HG03175 (cell line): ENCODE results near the gene TSC22D3.
A peak's percentile ranks its signal among the peaks of the same experiment; 100 is the strongest.
"Not testable (repeated sequence)": the region's sequence is repeated elsewhere in the genome, so short reads cannot be mapped to it uniquely, and the experiment has no call there.

Experiments
- ATAC-seq: cut with Tn5 transposase; IDR thresholded peaks from one replicate; pipeline ENCODE4 v1.9.1; 2021; ENCODE audit warnings: mild to moderate bottlenecking, moderate library complexity; ENCODE audit not compliant: unreplicated experiment

The TSC22D3 gene

DNA sequence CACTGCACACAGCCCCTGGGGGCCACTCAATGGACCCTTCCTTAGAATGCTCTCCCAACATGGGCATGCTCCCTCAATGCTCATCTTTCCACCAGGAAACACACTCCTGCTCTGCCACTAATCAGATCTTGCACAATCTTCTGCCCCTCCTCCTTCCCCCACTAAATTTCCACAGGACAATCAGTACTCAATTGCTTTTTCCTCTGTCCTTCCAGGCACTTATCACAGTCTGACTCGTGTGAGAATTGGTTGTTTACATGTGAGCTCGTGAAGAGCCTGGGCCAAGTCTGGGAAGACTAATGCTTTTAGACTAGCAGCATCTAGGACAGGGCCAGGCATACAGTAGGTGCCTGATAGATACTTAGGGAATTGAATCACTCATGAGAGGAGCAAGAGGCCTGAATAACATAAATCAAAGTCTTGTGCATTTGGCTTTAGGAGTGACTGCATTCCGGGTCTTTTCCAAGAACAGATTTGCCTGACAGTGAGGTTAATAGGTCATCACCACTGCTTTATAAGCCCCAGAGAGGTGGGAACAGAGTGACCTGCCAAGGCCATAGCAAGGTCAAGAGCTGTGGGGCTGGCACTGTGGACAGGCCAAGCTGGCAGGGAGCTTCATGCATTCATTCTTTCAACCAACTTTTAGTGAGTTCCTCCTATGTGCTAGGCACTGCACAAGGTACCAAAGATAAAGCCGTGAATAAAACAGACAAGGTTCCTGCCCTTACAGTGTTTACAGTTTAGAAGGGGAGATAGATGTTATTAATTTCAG is 92.3 kb downstream of the TSC22D3 start:
- ATAC-seq = no peak

DNA sequence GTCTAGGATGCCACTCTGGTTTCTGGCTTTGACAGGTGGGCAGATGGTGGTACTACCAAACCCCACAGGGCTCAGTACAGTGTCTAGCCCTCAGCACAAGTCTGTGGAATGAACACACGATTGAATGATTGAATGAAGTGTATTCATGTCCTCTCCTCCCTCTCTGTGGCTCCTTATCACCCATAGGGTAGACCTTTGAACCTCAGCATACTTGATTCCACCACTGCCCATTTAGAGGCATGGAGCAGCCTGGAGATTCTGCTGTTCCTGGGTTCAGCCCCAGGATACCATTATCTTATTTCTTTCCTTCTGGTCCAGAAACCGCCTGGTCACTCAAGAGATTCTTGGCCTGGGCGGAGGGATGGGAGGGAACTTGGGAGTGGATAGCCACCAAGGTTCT is 93.3 kb downstream of the TSC22D3 start:
- ATAC-seq = no peak

DNA sequence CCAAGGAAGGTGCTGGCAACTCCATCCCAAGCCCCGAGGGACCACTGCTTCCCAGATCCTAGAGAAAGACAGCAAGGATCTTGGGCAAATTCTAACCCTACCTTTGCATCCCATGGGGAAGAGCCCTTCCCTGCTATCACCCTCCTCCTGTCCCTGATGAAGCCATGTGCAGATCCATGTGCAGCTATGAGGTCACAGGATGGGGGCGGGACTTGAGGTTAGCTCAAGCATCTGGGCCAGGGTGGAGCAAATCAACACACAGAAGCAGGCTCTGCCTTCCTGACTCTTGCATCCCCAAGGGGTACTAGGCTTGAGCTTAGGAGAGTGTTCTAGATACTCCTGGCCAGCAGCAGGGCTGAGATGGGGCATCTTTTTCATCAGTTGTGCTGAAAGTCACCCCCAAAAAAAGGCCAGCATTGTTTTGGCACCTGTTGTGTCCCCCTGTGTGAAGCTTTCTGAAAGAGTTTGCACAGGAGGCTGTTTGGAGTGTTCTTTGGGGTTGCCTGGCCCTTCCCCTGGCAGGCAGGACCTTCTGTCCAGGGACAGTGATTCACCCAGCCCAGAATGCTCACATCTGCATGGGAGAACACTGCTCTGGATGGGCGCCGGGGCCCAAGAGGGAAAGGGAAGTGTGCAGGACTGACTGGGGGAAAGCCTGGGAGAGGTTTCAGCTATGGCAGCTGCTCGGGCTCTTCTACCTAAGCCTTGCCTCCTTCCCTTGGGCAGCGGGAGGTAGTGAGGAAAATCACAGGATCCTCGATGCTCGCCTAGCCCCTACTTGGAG is 96.4 kb downstream of the TSC22D3 start:
- ATAC-seq = peak; percentile 18

DNA sequence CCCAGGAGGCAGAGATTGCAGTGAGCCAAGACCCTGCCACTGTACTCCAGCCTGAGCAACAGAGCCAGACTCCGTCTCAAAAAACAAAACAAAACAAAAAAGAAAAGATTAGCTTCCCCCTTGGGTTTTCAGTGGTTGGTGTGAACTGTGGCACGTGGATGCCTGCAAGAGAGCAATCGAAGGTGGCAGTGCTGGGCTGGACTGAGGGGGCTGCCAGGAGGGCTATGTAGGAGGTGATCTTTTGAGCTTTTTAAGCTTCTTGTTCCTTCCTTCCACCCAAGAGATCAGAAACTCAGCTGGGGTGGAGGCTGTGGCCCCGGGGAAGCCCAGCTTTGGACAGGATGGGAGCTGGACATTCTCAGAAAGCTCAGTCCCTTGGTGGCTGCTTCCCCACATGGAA is 97.7 kb downstream of the TSC22D3 start:
- no peak for ATAC-seq

DNA sequence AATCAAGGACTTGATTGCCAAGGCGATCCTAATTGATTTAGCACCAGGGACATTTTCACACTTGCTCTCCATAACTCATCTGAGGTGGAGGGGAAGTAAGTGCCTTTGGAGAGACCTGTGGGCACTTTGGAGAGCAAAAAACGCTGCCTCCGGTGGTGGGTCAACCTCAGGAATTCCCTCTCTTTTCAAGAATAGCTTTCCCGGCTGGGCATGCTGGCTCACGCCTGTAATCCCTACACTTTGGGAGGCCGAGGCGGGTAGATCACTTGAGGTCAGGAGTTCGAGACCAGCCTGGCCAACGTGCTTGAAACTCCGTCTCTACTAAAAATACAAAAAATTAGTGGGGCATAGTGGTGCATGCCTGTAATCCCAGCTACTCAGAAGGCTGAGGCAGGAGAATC is 98.1 kb downstream of the TSC22D3 start:
- ATAC-seq = no peak

DNA sequence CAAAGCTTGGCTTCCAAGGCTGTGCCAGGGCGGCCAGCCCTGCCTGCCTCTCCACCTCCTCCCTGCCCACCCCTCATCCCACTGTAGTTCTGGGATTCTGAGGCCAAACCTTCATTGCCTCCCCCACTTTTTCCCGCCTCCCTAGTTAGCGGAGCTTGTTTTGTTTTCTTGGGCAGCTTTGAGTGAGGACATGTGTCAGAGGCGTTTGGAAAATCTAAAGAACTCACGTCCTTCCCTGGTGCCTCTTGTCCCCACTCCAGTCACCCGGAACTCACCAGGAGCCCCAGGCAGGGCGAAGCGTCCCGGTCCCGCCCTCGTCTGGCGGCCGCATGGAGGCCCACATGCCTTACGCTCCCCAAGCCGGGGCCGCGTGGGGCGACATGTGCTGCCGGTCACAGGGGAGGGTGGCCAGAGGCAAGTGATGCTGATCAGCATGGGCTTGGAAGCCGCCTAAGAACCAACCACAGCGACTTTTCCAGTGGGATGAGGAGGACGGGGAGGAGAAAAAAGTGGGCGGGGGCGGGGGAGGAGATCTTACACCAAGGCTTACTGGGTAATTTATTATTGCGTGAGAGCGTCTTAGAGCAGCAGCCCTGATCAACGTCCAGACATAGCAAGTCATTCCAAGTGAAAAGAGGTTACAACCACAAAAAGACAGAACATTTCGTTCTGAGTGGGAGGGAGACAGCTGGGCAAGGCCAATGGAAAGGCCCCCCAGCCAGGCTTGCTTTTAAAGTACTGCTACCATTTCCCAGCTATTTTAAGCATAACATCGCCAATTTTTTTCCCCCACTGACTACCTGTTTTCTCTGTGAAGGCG is 98.8 kb downstream of the TSC22D3 start:
- ATAC-seq = no peak

DNA sequence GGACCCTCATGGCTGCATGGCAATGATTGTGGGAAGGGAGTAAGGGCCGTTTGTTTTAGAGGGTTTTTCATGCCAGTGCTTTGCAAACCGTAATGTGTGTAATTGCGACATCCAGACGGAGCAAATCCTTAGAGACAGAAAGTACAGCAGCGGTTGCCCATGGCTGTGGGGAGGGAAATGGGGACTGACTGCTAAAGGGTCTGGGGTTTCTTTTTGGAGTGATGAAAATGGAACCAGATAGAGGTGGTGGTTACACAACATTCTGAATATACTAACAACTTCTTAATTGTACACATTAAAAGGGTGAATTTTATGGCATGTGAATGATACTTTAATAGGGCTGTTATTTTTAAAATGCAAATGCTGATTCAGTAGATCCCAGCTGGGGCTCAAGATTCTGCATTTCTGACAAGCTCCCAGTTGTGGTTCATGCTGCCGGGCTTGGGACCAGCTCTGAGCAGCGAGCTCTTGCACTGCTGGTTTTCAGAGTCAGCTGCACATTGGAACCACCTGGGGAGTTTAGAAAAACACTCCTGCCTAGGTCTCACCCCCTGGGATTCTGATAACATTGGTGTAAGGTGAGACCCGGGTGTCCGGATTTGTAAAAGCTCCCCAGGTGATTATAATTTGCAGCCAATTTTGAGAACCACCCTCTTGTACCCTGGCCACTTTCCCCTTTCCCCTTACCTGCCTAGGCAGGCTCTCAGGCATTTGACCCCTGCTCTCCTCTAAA is 99.6 kb downstream of the TSC22D3 start:
- ATAC-seq = no peak

DNA sequence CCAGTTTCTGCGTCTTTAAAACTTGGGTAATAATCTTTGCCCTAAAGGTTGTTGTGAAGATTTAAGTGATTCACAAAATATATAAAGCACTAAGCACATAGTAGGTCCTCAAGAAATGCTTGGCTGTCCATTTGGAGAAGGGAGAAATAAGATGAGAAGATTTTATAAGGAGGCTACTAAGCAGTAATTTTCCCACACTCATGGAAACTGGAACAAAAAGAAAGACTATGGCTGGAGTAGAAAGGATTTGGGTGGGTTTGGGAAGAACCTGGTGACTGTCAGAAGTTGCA is 100.3 kb downstream of the TSC22D3 start:
- no peak for ATAC-seq

DNA sequence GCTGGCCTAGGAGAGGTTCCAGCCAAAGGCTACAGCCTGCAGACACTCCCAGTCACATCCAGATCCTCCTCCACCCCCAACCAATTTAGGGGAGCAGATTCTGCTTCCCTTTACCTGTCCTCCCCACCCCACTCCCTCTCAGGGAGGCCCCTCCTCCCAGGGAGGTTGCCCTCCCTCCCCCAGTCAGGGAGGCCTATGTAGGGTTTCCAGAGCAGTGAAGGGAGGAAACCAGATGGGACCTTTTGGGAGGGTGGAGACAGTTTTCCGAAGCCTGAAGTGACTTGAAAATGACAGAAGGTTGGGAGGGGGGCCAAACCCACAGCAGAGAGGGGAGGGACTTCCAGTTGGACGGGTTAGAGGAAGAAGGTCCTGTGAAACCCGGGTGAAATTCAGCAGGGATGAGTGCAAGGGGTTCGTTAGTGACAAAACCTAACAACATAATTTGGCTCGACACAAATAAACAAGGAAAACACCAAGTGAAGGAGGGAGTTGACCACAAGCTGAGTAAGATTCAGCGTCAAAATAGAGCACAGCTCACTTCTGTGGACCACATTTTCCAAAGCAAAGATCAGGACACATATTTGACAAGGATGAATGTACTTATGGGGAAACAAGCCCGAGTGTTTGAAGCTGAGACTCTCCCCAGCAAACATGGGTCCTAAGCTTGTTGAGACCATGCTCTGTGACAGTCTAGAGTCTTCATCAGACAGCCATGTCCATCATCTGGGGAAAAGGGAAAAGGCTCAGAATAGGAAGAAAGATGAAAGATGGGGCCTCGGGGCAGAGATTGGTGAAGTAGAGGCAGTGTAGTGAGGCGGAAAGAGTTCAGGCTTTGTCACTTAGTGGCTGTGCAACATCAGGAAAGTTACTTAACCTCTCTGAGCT is 100.9 kb downstream of the TSC22D3 start:
- peak; percentile 17 for ATAC-seq

DNA sequence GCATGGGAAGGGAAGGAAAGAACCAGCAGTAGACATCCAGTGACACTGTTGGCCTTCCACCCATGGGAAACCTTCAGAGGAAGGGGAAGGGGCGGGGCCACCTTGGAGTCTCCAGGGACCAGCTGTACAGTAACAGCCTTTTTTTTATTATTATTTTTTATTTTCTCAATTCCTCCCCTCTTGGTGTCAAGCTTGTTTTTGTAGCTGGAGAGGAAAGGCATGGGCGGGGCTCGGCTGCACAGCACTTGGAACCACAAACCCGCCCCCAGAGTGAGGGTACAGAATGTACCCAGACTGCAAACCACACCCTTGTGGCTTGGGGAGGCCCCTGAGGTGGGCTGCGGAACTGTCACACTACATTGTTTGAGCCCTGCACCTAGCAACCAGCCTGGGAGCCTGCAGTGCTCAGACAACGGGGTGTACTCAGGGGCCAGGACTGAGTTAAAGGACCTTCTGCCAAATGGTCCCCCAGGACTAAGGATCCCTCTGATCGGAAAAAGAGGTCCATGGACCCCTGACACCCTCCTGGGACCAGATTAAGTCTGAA is 101.6 kb downstream of the TSC22D3 start:
- peak; percentile 91 for ATAC-seq

DNA sequence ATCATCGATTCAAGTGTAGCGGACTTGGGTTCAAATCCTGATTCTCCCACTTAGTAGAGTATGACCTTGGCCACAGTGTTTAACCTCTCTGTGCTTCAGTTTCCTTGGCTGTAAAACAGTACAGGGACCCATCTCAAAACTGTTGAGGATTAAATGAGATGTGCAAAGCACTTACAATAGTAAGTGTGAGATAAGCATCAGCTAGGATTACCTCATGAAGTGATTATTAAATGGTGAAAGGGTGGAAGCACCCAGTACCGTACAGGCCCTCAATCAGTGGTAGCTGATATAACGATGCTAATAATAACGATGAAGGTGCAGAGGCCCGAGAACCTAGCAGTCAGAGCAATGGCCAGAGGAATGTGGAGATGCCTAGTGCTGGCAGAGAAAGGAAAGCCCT is 102.2 kb downstream of the TSC22D3 start:
- ATAC-seq = peak; percentile 7

DNA sequence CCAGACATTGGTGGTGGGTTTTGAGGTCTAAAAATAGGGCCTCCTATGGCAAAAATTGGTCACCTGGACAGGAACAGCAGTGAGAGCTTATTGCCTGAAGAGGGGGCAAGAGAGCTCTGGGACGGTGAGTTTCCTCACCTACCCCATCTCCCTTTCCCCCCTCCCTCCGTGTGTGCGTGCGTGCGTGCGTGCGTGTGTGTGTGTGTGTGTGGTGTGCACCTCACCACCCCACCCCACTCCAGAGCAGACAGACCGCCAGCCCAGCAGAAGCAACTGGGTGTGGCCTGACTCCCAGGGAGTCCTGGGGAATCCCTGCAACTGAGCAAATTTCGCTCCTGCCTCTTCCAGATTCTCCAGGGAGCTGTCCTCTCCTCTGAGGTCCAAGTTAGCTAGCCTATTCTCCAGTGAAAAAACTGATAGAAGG is 102.6 kb downstream of the TSC22D3 start:
- no peak for ATAC-seq

DNA sequence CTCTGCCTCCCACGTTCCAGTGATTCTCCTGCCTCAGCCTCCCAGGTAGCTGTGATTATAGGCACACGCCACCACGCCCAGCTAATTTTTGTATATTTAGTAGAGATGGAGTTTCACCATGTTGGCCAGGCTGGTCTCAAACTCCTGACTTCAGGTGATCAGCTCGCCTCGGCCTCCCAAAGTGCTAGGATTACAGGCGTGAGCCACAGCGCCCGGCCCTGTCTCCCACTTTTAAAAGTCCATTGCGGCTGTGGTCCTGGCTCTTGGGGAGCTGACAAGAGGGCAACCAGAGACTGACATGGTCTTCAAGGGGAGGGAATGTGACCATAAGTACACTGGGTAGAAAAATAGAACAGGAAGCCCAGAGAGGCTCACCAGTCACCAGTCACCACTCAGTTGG is 104.3 kb downstream of the TSC22D3 start:
- ATAC-seq = not testable (repeated sequence)

DNA sequence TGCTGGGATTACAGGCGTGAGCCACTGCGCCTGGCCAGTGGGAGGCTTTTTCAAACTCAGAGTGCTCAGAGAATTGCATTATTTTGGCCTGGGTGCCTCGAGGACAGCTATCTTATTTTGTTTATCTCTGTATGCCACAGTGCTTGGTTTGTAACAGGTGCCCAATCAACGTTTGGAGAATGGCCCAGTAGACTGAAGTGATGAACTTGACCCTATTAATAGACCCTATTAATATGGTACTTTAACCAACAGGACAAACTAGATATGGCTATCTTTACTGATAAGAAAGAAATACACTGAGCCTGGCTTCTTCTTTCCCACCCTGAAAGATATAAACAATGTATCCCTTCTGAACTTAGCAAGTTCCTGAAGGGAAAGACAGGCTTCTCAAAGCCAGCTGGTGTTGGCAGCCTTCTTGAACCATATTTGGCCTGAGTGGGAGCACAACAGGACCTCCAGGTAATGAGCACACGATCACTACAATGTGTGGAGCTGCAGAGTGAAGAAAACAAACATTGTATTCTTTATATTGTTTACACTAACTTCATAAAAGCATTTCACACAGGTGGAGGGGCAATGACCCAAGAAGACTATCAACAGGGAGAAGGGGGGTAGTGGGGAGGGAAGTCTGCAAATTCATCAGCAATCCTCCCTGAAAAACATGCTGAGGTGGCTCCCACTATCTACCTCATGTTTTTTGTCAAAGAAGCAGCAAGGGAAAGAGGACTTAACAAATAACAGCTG is 105.5 kb downstream of the TSC22D3 start:
- no peak for ATAC-seq

DNA sequence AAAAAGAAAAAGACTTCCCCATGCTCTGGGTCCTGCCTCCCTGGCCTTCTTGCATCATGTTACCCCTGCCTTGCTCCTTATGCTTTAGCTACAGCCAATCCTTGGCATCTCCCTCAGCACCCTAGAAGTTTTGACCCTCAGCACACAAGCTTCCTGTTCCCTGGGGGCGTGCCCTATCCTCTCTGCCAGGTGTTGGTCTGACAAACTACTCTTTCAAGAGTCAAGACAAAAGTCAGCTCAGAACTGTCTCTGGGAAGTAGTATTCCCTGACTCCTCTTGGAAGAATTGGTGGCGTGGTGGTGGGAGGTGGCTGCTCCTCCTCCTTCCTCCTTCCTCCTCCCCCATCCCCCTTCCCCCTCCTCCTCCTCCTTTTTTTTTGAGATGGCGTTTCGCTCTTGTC is 106.3 kb downstream of the TSC22D3 start:
- no peak for ATAC-seq

DNA sequence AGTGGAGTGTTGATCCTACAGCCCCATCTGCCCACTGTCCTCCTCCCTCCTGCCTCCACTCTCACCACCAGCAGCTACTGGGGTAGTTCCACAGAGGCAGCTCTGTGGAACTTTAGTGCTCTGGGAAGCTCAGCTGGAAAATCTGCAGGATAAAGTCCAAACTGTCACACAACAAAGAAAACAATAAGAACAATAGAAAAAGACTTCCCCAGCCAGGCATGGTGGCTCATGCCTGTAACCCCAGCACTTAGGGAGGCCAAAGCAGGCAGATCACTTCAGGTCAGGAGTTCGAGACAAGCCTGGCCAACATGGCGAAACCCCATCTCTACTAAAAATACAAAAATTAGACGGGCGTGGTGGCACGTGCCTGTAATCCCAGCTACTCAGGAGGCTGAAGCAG is 106.9 kb downstream of the TSC22D3 start:
- not testable (repeated sequence) for ATAC-seq

DNA sequence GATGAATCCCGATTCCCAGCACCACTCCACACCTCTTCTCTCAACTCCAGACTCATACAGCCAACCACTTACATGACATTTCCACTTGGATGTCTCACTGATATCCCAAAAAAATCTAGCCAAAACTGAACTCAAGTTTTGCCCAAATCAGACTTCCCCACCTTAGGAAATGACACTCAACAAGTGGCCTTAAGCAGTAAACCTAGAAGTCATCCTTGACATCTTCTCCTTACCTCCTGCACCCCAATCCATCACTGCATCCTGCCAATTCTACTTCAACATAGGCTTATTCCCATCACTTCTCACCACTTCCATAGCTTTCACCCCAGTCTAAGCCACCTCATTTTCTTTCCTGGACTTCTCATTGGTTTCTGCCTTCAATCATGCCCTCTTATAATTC is 108.2 kb downstream of the TSC22D3 start:
- ATAC-seq = no peak

DNA sequence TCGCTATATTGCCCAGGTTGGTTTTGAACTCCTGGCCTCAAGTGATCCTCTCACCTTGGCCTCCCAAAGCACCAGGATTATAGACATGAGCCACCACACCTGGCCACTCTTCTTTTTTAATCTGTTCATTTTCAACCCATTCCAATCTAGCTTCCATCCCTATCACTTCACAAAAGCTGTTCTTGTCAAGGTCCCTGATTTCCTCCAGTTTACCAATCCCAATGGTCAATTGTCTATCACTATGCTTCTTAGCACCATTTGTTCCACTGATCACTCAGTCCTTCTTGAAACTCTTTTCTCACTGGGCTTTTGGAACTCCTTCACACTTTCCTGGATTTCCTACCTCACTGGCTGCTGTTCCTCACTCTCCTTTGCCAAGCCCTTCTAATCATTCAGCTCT is 108.7 kb downstream of the TSC22D3 start:
- ATAC-seq = no peak
